NCI-H146 treated with DMSO at 0.1 percent for 48 hours (cell line): ENCODE measurements around the gene NUTM2F.
"Not testable (repeated sequence)": the region's sequence is repeated elsewhere in the genome, so short reads cannot be mapped to it uniquely, and the experiment has no call there.

ENCODE experiments used
- DNase-seq: peaks from one replicate; lab custom pipeline; 2025; ENCODE audit not compliant: unreplicated experiment; lab: John Stamatoyannopoulos, UW

The NUTM2F gene

DNA sequence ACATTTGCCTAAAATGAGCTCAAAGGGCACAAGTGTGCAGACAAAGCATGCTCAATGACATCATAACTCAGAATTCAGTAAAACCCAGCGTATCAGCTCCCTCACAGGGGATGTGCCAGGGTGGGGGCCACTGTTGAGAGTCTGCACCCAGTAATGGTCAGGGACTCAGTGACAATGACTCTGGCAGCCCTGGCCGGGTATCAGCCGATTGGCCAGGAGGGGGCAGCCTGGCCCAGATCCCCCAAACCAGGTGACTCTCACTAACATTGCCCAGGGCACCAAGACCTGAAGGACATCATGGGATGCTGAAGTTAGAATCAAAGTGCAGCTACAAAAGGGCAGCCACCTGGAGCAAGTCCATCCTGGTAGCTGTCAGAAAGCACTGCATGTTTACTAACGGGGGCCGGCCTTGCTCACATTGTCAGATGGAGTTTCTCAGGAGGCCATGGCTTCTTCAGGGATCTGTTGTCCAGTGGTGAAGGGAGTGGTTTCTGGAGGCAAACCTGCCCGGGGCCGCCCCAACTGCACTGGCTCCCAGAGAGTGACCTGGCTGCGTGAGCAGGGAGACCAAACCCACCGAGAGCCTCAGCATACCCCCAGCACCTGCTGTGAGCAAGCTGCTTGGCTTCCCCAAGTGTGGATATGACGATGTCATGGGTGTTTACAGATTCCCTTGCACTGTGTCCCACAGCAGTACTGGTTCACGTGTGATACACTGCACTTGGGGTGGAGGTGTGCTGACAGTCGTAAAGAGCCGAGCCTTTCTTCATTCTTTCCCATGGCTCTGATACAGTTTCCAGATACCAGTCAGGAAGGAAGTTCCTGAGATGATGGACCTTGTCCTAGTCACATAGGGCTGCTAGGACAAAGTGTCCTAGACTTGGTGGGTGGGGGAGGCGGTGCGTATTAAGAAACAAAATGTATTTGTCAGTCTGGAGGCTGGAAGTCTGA lies 13.1 kb downstream of the NUTM2F start:
- not testable (repeated sequence) for DNase-seq

DNA sequence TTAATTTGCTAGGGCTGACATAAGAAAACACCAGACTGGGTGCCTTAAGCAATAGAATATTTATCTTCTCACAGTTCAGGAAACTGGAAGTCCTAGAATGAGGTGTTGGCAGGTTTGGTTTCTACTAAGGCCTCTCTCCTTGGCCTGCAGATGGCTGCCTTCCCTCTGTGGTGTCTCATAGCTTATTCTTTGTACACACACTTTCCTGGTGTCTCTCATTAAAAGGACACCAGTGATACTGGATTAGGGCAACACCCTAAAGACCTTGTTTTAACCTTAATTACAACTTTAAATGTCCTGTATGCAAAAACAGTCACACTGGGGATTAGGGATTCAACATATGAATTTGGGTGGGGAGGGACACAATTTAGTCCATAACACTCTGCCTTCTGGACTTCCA lies 25.1 kb downstream of the NUTM2F start:
- DNase-seq = no peak

DNA sequence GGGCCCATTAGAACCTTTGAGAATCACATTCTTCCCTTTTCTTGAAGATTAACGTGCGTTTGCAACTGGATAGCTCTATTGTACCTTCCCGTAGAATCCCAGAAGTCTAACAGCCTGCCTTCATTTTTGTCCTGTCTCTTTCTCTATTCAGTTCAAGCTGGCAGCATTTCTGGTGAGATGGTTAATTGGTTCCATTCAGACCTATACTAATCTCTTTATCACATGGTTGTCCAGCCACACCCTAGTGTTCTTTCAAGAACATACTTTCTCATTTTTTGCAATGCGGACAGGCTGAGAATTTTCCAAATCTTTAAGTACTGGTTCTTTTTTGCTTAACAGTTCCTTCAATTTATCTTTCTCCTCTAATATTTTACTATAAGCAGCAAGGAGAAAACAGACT lies 26.0 kb downstream of the NUTM2F start:
- no peak for DNase-seq

DNA sequence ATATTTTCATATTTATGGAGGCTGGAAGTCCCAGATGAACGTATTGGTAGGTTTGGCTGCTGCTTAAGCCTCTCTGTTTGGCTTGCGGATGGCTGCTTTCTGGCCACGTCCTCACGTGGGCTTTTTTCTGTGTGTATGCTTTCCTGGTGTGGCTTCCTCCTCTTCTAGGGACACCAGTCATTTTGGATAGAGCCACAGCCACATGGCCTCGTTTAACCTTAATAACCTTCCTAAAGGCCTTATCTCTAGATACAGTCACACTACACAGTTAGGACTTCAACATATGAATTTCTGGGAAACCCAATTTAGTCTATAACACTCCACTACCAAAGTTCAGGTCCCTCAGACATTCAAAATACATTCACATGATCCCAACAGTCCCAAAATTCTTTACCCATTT lies 26.9 kb downstream of the NUTM2F start:
- DNase-seq = no peak

DNA sequence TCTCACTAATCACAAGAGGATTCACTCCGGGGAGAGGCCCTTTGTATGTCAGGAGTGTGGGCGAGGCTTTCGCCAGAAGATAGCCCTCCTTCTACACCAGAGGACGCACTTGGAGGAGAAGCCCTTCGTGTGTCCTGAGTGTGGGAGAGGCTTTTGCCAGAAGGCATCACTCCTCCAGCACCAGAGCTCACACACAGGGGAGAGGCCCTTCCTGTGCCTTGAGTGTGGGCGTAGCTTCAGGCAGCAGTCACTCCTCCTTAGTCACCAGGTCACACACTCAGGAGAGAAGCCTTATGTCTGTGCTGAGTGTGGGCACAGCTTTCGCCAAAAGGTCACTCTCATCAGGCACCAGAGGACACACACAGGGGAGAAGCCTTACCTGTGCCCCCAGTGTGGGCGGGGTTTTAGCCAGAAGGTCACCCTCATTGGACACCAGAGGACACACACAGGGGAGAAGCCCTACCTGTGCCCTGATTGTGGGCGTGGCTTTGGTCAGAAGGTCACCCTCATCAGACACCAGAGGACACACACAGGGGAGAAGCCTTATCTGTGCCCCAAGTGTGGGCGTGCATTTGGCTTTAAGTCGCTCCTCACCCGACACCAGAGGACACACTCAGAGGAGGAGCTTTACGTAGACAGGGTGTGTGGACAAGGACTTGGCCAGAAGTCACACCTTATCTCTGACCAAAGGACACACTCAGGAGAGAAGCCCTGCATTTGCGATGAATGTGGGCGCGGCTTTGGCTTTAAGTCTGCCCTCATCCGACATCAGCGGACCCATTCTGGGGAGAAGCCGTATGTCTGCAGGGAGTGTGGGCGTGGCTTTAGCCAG lies 27.8 kb downstream of the NUTM2F start:
- DNase-seq = no peak

DNA sequence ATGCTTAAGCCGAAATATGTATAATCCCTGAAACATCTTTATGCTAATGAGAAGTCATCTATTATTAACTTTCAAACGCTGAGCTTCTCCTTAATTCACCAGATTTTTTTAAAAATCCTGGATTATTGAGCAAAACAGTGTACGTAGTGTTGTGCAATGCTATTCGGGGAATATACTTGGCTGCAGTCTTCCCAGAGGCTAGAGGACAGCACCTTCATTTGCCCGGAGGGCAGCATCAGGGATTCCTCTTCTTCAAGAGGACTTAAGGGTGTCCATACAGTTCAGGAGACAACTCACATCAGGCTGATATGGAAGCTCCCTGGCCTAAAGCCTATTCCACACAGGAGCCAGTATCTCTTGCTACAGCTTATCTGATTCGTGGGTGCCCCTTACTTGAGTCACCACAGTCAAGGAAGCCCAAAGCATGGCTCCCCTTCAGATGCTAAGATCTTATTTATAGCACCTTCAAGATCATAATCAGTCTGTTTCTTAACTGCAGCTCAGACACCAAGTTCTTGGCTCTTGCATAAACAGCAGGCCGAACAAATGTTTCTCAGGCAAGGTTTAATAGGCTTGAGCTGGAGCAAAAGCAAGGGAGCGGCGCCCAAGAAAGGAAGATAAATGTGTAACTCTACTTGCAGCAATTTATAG lies 29.4 kb downstream of the NUTM2F start:
- no peak for DNase-seq

DNA sequence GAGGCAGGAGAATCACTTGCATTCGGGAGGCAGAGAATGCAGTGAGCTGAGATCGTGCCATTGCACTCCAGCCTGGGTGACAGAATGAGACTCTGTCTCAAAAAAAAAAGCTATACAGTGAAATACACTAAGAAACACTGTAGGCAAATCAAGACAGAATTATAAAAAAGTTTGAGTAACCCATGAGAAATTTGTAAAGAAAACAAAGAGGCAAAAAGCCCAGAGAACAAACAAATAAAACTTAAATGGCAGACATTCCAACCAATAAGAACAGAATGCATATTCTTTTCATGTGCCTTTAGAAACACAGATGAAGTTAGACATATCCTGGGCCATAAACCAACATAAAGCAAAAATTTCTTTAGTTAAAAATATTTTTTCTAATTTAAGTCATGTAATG lies 38.8 kb downstream of the NUTM2F start:
- no peak for DNase-seq

DNA sequence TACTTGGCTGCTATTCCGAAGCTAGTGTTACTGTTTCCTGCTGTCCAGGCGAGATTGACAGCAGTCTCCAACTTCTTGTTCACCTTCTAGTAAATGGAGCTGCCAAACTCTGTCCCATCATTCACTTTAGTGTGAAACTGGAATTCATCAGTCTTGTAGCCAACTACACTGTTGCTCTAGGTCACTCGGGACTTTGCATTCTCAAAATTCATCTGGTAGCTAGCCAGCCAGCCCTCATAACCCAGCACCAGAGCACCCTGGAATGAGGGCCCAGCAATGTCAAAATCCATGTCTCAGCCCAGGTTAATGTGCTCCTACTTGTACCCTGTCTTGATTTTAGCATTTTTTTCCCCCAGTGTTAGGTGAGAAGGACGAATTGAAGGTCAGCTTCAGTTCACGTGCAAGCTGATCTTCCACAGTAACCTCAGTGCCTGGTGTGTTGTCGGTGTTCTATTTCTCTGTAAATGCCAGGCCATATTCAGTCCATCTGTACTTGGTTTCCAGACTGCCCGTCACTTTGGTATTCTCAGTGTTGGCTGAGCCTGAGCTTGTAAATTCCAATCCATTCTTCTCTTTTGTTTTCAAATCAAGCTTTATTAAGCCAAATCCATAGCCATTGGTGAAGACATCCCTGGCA lies 40.4 kb downstream of the NUTM2F start:
- DNase-seq = no peak

DNA sequence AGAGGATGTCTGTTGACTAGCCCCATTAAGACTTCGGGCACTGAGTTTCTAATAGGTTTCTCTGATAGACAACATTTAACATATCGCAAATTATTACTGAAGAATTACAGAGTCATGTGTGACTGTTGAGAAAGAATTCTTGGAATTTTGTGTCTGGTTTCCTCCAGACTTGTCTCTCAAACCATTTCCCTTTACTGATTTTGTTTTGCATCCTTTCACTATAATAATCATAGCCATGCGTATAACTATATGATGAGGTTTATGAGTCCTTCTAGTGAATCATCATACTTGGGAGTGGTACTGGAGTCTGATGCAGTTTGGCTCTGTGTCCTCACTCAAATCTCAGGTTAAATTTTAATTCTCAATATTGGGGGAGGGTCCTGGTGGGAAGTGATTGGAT lies 42.3 kb downstream of the NUTM2F start:
- DNase-seq = no peak

DNA sequence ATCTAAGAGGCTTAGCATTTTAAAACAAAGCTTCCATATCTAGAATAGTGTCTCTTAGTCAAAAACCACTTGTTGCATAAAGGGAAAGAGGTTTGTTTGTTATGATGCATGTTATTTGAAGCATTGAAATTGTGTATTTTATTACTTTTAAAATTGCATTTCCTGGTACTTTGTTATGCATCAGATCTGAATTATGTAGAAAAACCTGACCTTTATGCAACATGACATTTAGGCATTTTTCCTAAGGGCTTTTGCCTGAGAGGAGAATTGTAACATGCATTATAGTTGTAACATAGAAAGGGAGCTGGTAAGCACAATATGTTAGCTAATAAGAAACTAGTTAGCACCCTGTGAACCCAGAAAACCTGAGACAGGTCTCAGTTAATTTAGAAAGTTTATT lies 47.3 kb downstream of the NUTM2F start:
- no peak for DNase-seq

DNA sequence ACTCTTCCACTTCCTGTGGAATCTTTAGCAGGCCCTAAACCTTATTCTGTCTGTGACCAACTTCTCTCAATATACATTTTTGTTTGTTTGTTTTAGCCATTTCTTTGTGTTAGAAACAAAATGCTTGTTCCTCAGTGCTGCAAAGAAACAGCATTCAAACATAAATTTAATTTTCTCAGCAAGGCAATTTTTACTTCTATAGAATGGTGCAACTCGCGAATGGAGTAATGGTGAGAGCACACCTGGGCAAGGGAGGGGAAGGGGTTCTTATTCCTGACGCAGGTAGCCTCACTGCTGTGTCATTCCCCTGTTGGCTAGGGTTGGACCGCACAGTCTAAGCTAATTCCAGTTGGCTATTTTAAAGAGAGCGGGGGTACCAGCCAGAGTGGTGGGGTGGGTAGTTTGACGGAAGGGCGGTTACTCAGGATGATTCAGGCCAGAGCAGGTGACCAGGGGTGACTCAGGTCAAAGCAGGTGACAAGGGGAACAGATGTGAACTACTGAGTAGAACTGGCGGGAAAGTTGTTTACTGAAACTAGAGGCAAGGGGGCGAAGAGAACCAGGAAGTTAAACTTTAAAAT lies 47.9 kb downstream of the NUTM2F start:
- no peak for DNase-seq

DNA sequence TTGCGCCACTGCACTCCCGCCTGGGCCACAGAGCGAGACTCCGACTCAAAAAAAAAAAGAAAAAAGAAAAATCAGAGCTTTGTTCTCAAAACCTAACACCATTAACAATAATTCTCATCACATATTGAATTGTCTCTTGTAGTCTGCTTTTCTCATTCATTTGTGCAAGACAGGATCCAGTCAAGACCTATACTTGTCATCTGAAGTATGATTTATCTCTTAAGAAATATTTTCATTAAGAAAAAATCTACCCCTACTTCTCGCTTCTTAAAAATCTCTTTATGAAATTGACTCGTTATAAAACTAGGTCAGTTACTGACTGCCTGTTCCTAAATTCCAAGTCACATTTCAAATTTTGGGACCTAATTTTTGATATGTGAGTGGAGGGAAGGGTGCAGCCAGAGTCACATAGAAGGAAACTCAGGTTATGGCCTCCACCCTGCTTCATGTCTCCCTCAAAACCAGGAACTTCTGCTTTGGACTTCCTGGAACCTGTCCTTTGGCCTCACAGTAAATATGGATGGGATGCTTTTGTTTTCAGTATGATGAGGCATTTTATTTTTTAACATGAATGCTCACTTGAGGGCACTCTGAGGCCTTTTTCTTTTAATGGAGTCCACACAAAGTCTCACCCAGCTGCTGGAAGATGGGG lies 50.4 kb downstream of the NUTM2F start:
- no peak for DNase-seq

DNA sequence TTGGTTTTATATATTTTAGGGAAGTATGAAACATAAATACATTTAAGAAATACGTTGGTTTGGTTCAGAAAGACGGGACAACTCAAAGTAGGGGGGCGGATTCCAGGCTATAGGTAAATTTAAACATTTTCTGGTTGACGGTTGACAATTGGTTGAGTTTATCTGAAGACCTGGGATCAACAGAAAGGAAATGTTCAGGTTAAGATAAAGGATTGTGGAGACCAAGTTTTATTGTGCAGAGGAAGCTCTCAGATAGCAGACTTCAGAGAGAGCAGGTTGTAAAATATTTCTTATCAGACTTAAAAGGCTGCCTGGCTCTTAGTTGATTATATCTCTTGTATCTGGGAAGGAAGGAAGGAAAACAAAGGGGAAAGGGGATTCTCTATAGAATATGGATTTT lies 51.4 kb downstream of the NUTM2F start:
- DNase-seq = not testable (repeated sequence)

DNA sequence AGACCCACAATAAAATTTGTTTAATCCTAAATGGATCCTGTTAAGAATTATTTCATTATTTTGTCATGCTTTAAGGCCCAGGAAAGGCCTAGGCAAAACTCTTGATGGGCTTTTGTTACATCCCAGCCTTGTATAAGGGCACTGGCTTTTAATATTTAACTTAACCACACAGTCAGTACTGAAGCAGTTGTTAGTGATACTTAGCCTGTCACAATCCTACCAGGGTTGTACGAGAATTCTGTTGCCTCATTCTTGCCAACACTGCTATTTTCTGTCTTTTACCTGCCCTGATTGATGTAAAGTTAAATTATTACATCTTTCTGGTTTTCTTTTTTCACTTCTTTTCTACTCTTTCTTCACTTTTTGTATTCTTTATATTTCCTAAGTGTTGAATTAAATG lies 58.4 kb downstream of the NUTM2F start:
- DNase-seq = no peak

DNA sequence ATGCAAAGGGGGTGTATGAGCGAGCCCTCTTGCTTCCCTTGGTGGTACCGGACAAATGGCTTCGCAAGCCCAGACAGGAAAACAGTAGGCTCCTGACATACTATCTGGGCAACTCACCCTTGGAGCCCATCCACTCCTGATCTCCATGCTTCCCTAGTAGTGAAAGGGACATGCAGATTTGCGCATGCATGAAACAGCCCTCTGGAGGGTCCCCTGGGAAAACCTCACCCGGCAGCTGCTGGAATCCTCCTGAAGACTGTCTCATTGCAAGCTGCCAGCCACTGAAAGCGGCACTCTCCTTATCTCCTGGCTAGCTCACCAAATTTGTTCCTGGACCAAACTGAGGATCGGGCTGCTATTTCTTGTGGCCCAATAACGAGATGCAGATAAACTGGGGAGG lies 59.2 kb downstream of the NUTM2F start:
- no peak for DNase-seq
